HCT116 (cell line): Measurements from ENCODE around the gene PLAC8. TPM values are rescaled to one million over a fixed set of nuclear protein-coding genes. Genes with fewer than 3 reads are reported as not detected.

Experiments used
- ATAC-seq: fragments of 200-7000 bp; cut with Tn5 transposase; 2 replicates; pipeline ENCODE4 v1.9.1; 2020; ENCODE audit warnings: mild to moderate bottlenecking, moderate library complexity
- BruUV-seq: library from RNA; stranded (reverse); fragments of 400-500 nt; replicated peaks from 2 replicates; lab custom pipeline; 2021; lab: Mats Ljungman, UMichigan
- CTCF ChIA-PET: fragments of 300-600 bp; sonication (Branson Sonifier 250); formaldehyde crosslinking; loops from one replicate; lab custom pipeline; 2021; ENCODE audit warnings: antibody characterized with exemption; lab: Charles Lee
- POLR2A ChIA-PET: fragments of 300-600, 350-600 bp; sonication (Branson Sonifier 250); formaldehyde crosslinking; loops from one replicate; lab custom pipeline; 2021; ENCODE audit warnings: antibody characterized with exemption; lab: Charles Lee
- RAD21 ChIA-PET, 2 experiments: fragments of 300-600 bp; sonication (Branson Sonifier 250); formaldehyde crosslinking; loops; one replicate each; lab custom pipeline; 2023; ENCODE audit warnings: low total read pairs in 2 of 2; ENCODE audit not compliant: uncharacterized antibody in 2 of 2, unreplicated experiment in 2 of 2, low non-redundant PET in 1 of 2; lab: Charles Lee
- DNase-seq: peaks from one replicate; pipeline ENCODE4 v3.0.0-alpha.2; 2010; ENCODE audit warnings: low read depth, low spot score
- H2AFZ ChIP-seq: fragments of 200-600 bp; shearing (Covaris generic), sonication (generic); 2 replicates; pipeline ENCODE4 v1.6.1; 2017; ENCODE audit warnings: low read depth, mixed run types, mixed read lengths, antibody characterized with exemption, low read length; ENCODE audit not compliant: poor library complexity, severe bottlenecking
- H3K27ac ChIP-seq: 2 replicates; pipeline ENCODE4 v1.5.1; 2012; ENCODE audit warnings: low read depth, low read length
- H3K27me3 ChIP-seq: fragments of 200-600 bp; sonication (generic); 2 replicates; pipeline ENCODE4 v1.6.1; 2016; ENCODE audit warnings: mixed run types, low read length, mixed read lengths; ENCODE audit not compliant: insufficient read depth
- H3K36me3 ChIP-seq, 2 experiments: fragments of 200-500 bp in 1 of 2; fragments of 200-600 bp in 1 of 2; sonication (Bioruptor generic) in 1 of 2; sonication (generic) in 1 of 2; 2 replicates each; pipeline versions ENCODE4 v1.5.1 to v1.6.1; 2014 to 2016; ENCODE audit warnings: low read length in 2 of 2, inconsistent platforms in 1 of 2, mixed read lengths in 1 of 2, mixed run types in 1 of 2; ENCODE audit not compliant: insufficient read depth in 2 of 2, control insufficient read depth in 1 of 2
- H3K4me1 ChIP-seq, 2 experiments: fragments of 200-600 bp in 1 of 2; sonication (generic) in 1 of 2; 2 replicates each; pipeline versions ENCODE4 v1.5.1 to v1.6.1; 2012 to 2017; ENCODE audit warnings: low read length in 2 of 2, inconsistent platforms in 1 of 2, mild to moderate bottlenecking in 1 of 2, mixed read lengths in 1 of 2, mixed run types in 1 of 2, moderate library complexity in 1 of 2; ENCODE audit not compliant: insufficient read depth in 2 of 2, control insufficient read depth in 1 of 2
- H3K4me2 ChIP-seq: fragments of 200-600 bp; sonication (generic); 2 replicates; pipeline ENCODE4 v1.6.1; 2017; ENCODE audit warnings: mixed run types, low read length, mixed read lengths
- H3K4me3 ChIP-seq, 2 experiments: fragments of 200-600 bp in 1 of 2; sonication (generic) in 1 of 2; replicated peaks in 1 of 2; 2 replicates each; pipeline ENCODE4 v1.5.1; 2011 to 2016; ENCODE audit warnings: low read length in 2 of 2, control low read depth in 1 of 2, low read depth in 1 of 2, mild to moderate bottlenecking in 1 of 2, mixed read lengths in 1 of 2, mixed run types in 1 of 2
- H3K79me2 ChIP-seq: fragments of 200-600 bp; sonication (generic); 2 replicates; pipeline ENCODE4 v1.6.1; 2017; ENCODE audit warnings: mild to moderate bottlenecking, mixed run types, low read length, moderate library complexity, mixed read lengths; ENCODE audit not compliant: insufficient read depth
- H3K9ac ChIP-seq: fragments of 200-600 bp; sonication (generic); 2 replicates; pipeline ENCODE4 v1.6.1; 2016; ENCODE audit warnings: low read length, mixed read lengths
- H3K9me2 ChIP-seq: fragments of 200-600 bp; sonication (generic), shearing (Covaris generic); 2 replicates; pipeline ENCODE4 v1.6.1; 2017; ENCODE audit warnings: mixed run types, mild to moderate bottlenecking, moderate library complexity; ENCODE audit not compliant: insufficient read depth
- H3K9me3 ChIP-seq, 2 experiments: fragments of 200-500 bp in 1 of 2; fragments of 200-600 bp in 1 of 2; sonication (Bioruptor generic) in 1 of 2; sonication (generic) in 1 of 2; 2 replicates each; pipeline ENCODE4 v1.6.1; 2014 to 2017; ENCODE audit warnings: low read length in 2 of 2, mixed read lengths in 2 of 2, inconsistent platforms in 1 of 2, low read depth in 1 of 2, mild to moderate bottlenecking in 1 of 2, mixed run types in 1 of 2, moderate library complexity in 1 of 2; ENCODE audit not compliant: control insufficient read depth in 1 of 2, insufficient read depth in 1 of 2
- H4K20me1 ChIP-seq: fragments of 200-600 bp; sonication (generic), shearing (Covaris generic); 2 replicates; pipeline ENCODE4 v1.6.1; 2017; ENCODE audit warnings: mixed run types, mild to moderate bottlenecking, moderate library complexity; ENCODE audit not compliant: insufficient read depth
- CBX3 ChIP-seq: IDR thresholded peaks from 2 replicates; pipeline ENCODE4 v1.6.1; 2012; ENCODE audit warnings: low read depth
- CEBPB ChIP-seq: IDR thresholded peaks from 2 replicates; pipeline ENCODE4 v1.6.1; 2012; ENCODE audit warnings: low read depth
- CTCF ChIP-seq, 3 experiments: fragments of 200-600 bp in 1 of 3; sonication (generic) in 1 of 3; IDR thresholded peaks in 2 of 3; conservative IDR thresholded peaks in 1 of 3; 2 replicates each; pipeline ENCODE4 v1.5.1; 2012 to 2017; ENCODE audit warnings: low read depth in 2 of 3, low read length in 2 of 3, antibody characterized with exemption in 1 of 3, borderline replicate concordance in 1 of 3, control low read depth in 1 of 3, mild to moderate bottlenecking in 1 of 3, mixed read lengths in 1 of 3, mixed run types in 1 of 3, moderate library complexity in 1 of 3; ENCODE audit not compliant: insufficient read depth in 1 of 3
- EGR1 ChIP-seq: IDR thresholded peaks from 2 replicates; pipeline ENCODE4 v1.6.1; 2012; ENCODE audit warnings: low read depth
- EZH2phosphoT487 ChIP-seq: fragments of 200-600 bp; IDR thresholded peaks from 2 replicates; pipeline ENCODE4 v1.6.1; 2018; ENCODE audit warnings: antibody characterized with exemption, borderline replicate concordance
- MAX ChIP-seq: IDR thresholded peaks from 2 replicates; pipeline ENCODE4 v1.6.1; 2012
- POLR2A ChIP-seq: IDR thresholded peaks from 2 replicates; pipeline ENCODE4 v1.7.0; 2011; ENCODE audit warnings: borderline replicate concordance; ENCODE audit not compliant: insufficient read depth, insufficient read length; ENCODE audit errors: extremely low read depth
- POLR2AphosphoS5 ChIP-seq: IDR thresholded peaks from 2 replicates; pipeline ENCODE4 v1.6.1; 2011; ENCODE audit warnings: mild to moderate bottlenecking, low read depth, low read length, moderate library complexity
- RAD21 ChIP-seq: IDR thresholded peaks from 2 replicates; pipeline ENCODE4 v1.6.1; 2012; ENCODE audit warnings: low read depth, mild to moderate bottlenecking
- REST ChIP-seq: IDR thresholded peaks from 2 replicates; pipeline ENCODE4 v1.6.1; 2012; ENCODE audit warnings: low read depth
- SIN3A ChIP-seq: IDR thresholded peaks from 2 replicates; pipeline ENCODE4 v1.6.1; 2012; ENCODE audit warnings: low read depth
- SRF ChIP-seq: IDR thresholded peaks from 2 replicates; pipeline ENCODE4 v1.6.1; 2012; ENCODE audit warnings: low read depth
- TCF7L2 ChIP-seq: IDR thresholded peaks from 2 replicates; pipeline ENCODE4 v1.7.0; 2011; ENCODE audit warnings: borderline replicate concordance, inconsistent platforms; ENCODE audit not compliant: insufficient read depth, insufficient read length; ENCODE audit errors: extremely low read depth
- YY1 ChIP-seq: IDR thresholded peaks from 2 replicates; pipeline ENCODE4 v1.6.1; 2011; ENCODE audit warnings: low read length, low read depth, moderate library complexity, mild to moderate bottlenecking; ENCODE audit not compliant: insufficient replicate concordance; ENCODE audit errors: extremely low read depth
- ZBTB33 ChIP-seq: IDR thresholded peaks from 2 replicates; pipeline ENCODE4 v1.6.1; 2011; ENCODE audit warnings: mild to moderate bottlenecking, low read length, moderate library complexity; ENCODE audit not compliant: insufficient replicate concordance; ENCODE audit errors: extremely low read depth
- ZFX ChIP-seq: fragments of 450-650 bp; IDR thresholded peaks from 2 replicates; pipeline ENCODE4 v1.6.1; 2017
- ZNF274 ChIP-seq: fragments of 200-500 bp; sonication (Bioruptor generic); IDR thresholded peaks from 2 replicates; pipeline ENCODE4 v1.6.1; 2014; ENCODE audit warnings: mild to moderate bottlenecking, low read depth, low read length, inconsistent platforms
- intact Hi-C: fragments of 100-400 bp; cut with micrococcal nuclease; formaldehyde crosslinking; loops from 2 replicates; pipeline ENCODE4 v1.10.0; 2022
- total RNA-seq: library from RNA; stranded (reverse); gene quantifications from one replicate; pipeline ENCODE4 v1.2.1, GENCODE V29; 2021; ENCODE audit not compliant: unreplicated experiment
- TF ChIP-seq, protein P1 (sequence below): IDR thresholded peaks from 2 replicates; pipeline ENCODE4 v1.6.1; 2012

Gene PLAC8
- total RNA-seq, 1 experiment from 2014 or later, result 0.61 TPM

GRCh38 chr4:83112678-83113428, 1.7 kb downstream of the PLAC8 start:
- ChIA-PET RAD21 (no interaction called here), POLR2A (no interaction called here), CTCF (no interaction called here)
- Histone ChIP-seq H3K9me3 (no peaks in the 10 kb centered on the region), H3K4me1 (peaks cover 7 to 21% of the 10 kb centered on the region in 2 experiments; a peak in 3 of 4 replicates), H3K9me2 (no peaks in the 10 kb centered on the region), H3K27me3 (no peaks in the 10 kb centered on the region), H3K36me3 (no peaks in the 10 kb centered on the region), H3K4me2 (no peak overlapping the region), H4K20me1 (no peaks in the 10 kb centered on the region), H3K27ac (no peak overlapping the region), H3K79me2 (no peaks in the 10 kb centered on the region), H2AFZ (peak overlapping the region; percentile 29), H3K4me3 (no peak overlapping the region), H3K9ac (no peak overlapping the region)
- BruUV-seq, result no TSS peak
- no peak for TF ChIP-seq ZFX
- TF ChIP-seq CTCF (IDR thresholded peaks at IDR 0.05 in 2 of 3, conservative IDR thresholded peaks at IDR 0.05 in 1 of 3; ENCODE audit: borderline replicate concordance in 1 of 3, insufficient read depth in 1 of 3, low read depth in 2 of 3, low read length in 2 of 3), result no peak
- TF ChIP-seq EGR1, result no peak
- TF ChIP-seq CEBPB, result no peak
- TF ChIP-seq ZBTB33, result no peak
- no peak for TF ChIP-seq POLR2A
- no peak for TF ChIP-seq POLR2AphosphoS5
- TF ChIP-seq TCF7L2, result no peak
- TF ChIP-seq SIN3A, result no peak
- no peak for TF ChIP-seq RAD21
- TF ChIP-seq YY1, result no peak
- TF ChIP-seq MAX, result no peak
- TF ChIP-seq ZNF274, result no peak
- no peak for TF ChIP-seq REST
- no peak for TF ChIP-seq SRF
- TF ChIP-seq CBX3, result no peak
- TF ChIP-seq, protein P1, sequence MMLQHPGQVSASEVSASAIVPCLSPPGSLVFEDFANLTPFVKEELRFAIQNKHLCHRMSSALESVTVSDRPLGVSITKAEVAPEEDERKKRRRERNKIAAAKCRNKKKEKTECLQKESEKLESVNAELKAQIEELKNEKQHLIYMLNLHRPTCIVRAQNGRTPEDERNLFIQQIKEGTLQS, result no peak
- no peak for TF ChIP-seq EZH2phosphoT487
- DNase-seq (no peak), ATAC-seq (no peak)
- intact Hi-C loops, result no loop called here
